Activated naive CD4-positive, alpha-beta T cell (primary cell): Measurements from ENCODE around the gene VGF.
"Not testable (repeated sequence)": the region's sequence is repeated elsewhere in the genome, so short reads cannot be mapped to it uniquely, and the experiment has no call there.

ENCODE experiments used
- DNase-seq, 4 experiments: peaks; one replicate each; lab custom pipeline; 2025; lab: John Stamatoyannopoulos, UW

Gene VGF

DNA sequence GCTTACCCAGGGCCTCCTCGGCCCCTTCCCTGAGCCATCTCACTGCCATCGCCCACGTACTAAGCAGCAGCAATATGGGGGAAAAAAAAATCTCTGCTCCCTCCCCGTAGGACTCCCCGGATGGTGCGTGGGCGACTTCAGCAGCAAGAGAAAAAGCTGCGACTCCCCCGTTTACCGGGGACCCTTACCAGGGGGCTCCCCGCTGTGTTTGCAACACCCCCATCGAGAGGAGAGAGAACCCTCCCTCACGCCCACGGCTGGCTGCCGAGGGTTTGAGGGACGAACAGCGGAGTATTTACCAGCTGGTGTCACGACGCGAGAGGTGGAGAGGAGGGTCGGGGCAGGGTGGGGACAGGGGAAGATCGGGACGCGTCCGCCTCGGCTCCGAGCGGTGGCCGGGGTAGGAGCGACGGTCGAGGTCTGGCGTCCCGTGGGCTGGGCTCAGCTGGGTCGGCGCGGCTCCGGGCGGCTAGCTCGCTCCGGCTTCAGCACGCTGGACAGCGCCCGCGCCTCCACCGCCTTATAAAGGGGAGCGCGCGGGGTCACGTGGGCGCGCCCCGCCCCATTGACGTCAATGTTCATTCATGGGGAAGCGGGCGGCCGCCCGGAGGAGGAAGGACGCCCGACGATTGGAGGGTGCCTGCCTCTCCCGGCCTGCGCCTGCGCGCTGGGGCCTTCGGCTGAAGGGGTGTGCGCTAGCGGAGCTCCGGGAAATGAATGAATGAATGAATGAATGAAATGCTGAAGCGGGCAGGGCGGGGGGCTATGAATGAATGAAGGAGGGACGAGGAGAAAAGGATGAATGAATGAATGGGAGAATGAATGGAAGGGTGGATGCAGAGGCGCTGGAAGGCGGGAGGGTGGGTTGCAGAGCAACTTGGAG is at the start of gene VGF:
TSS of gene VGF (minus strand) at position 495 of the 883 bp plus-strand sequence. CDS start 726 bp downstream, outside the sequence.
- DNase-seq: peak; percentile 61 to 91 (median 86)

DNA sequence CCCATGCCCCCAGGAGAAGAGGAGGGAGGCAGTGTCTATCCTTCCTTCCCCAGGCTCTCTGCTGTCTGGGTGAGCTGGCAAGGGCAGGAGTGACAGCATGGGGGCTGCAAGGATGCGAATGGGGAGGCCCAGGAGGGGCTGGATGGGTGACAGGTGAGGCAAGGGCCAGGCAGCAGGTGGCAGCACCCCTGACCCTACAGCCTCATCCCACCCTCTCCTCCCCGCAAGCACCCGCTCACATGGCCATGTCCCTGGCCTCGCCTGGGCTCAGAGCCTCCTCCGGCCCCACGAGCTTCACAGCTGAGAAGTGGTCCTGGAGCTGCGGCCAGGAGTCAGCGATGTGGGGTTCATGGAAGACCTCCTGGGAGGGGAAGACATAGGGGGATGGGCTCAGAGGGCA is 46.6 kb upstream of the VGF start:
- DNase-seq: no peak

- DNase-seq: no peak
Measured at GRCh38 chr7:101211501-101211900, 46.1 kb upstream of the VGF start.

- no peak for DNase-seq
Measured at GRCh38 chr7:101210143-101210542, 44.8 kb upstream of the VGF start.

- DNase-seq: no peak
Measured at GRCh38 chr7:101208794-101209193, 43.4 kb upstream of the VGF start.

DNA sequence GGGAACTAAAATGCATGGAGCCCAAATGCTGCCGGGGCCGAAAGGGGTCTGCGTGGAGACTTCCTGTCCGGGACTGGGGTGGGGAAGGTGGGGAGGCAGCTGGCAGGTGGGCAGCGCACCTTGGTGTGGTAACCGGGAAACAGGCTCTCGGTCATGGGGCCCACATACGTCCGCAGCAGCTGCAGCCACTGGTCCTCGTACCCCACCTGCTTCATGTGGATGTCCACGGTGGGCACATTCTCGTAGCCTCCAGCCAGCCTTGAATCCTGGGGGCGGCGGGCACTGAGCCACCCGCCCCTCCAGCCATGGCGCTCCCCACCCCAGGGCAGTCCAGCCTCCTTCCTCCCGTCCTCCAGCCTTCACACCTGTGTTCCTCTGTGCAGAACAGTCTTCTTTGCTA is 42.1 kb upstream of the VGF start:
- no peak for DNase-seq

DNA sequence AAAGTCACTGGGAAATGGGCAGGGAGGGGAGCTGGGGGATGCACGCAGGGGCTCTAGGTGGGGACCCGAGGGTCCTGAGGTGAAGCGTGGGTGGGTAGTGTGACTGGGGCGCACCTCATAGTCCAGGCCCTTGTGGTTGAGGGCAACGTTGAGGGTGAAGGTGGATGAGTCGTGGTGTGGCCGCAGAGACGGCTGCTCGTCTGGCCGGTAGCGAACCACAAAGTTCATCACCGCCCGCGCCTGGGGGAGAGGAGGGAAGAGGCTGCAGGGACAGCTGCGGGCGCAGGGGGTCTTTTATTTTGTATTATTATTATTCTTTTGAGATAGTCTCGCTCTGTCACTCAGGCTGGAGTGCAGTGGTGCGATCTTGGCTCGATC is 41.3 kb upstream of the VGF start:
- DNase-seq: no peak

- no peak for DNase-seq
Measured at GRCh38 chr7:101205901-101206664, 40.7 kb upstream of the VGF start.

DNA sequence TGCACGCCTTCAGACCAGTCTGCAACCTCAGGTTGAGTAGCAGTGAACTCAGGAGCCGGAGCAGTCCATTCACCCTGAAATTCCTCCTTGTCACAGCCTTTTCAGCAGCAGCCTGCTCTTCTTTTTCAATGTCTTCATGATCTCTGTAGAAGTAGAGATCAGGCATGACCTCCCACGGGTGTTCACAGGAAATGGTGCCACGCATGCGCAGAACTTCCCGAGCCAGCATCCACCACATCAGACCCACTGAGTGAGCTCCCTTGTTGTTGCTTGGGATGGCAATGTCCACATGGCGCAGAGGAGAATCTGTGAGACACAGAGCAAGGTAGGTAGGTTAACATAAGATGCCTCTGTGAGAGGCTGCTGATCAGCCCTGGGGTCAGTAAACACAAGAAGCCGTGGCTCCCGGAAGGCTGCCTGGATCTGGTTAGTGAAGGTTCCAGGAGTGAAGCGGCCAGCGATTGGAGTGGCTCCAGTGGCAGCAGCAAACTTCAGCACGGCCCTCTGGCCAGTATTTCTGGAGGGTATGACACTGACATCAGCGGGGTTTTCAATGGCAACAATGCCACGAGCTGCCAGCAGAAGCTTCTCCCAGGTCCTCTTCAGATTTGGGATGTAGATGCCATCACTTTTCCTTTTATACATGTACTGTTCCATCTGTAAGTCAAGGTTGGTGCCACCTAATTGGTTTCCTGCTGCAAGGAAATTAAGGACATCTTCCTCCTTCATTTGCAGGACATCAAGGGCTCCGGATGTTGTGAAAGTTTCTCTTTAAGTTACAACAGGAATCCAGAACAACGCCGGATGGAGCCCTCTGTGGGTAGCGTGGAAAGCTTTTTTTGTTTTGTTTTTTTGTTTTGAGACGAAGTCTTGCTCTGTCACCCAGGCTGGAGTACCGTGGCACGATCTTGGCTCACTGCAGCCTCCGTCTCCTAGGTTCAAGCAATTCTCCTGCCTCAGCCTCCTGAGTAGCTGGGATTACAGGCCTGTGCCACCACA is 38.7 kb upstream of the VGF start:
- peak in 1 of 4 experiments; percentile 17 for DNase-seq

GRCh38 chr7:101202603-101202918 is 37.2 kb upstream of the VGF start:
- no peak for DNase-seq

DNA sequence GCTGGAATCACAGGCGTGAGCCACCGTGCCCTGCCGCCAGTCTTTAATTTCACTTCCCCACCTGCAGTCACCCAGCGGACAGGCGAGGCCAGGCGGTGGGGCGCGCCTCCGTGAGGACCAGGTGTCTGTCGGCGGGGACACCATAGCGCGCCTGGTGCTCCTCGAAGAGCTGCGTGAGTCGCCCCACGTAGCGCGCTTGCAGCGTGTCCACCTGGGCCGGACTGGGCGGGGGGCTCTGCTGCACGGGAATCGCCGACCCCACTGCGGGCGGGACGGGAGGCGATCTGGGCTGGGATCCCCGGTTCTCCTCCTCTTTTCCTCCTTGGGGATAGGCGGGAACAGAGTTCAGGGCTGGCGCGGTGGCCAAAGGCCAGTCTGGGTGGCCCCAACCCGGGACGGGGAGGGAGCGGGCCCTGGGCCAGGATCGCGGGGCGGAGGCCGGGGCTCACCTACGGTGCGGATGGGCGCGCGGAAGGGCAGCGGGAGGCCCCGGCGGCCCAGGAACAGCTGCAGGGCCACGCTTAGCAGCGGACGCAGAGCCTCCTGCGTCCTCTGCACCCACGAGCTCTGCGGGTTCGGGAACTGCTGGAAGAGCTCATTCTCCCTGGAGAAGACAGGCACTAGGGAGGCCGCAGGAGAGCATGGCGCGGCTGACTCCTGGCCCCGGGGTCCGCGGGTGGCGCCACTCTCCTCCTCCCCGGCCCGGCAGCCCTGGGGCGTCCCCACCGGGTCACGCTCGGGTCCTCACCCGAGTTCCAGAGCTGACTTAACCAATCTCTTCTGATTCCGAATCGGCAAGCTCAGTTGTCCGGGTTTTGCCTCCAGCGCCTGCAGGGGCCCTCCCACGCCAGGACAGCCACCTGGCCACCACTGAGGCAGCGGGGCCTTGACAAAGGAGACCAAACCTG is 36.6 kb upstream of the VGF start:
- no peak for DNase-seq

- DNase-seq: no peak
Measured at GRCh38 chr7:101200862-101201599, 35.7 kb upstream of the VGF start, which contains the start of gene MOGAT3. TSS of gene MOGAT3 (minus strand) at chr7:101201036. CDS start at chr7:101200854, 182 bp downstream.

- no peak for DNase-seq
Measured at GRCh38 chr7:101200504-101200861, 35.1 kb upstream of the VGF start.

GRCh38 chr7:101199522-101199921 is 34.2 kb upstream of the VGF start:
- DNase-seq: not testable (repeated sequence)

DNA sequence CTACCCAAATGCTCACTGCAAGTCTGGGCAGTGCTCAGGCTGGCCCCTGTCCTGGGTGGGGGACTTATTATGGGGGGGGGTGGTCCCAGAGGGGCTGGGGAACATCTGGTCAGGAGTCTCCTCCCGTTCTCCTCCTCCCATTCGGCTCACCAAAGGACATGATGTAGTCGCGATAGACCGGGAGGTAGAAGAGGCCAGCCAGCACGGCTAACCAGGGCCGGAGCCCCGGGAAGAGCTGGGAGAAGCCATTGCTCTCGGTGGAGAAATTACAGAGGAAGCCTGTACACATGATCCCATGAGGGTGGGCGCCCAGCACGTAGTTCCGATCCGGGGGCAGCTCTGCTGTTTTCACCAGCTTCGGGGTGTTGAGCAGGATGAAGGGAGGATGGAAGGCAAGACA is 33.1 kb upstream of the VGF start:
- DNase-seq: no peak

DNA sequence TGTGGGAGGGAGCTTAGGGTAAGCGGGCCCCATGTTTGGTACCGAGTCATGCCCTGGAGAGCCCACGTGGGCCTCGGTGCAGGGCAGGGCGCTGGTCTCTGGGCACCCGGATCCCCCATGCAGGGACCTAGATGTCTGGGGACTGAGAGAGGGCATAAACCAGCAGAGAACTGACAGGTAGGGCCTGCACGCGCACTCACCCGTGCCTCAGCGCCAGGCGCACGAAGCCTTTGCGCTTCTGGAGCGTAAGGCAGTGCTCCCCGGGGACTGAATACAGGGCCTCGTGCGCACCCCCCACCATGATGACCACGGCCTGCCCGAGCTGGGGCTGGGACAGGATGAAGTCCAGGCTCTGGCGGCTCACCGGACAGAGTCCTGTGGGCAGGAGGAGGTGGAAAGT is 32.6 kb upstream of the VGF start:
- DNase-seq: no peak

- no peak for DNase-seq
Measured at GRCh38 chr7:101195884-101196283, 30.5 kb upstream of the VGF start.

- no peak for DNase-seq
Measured at GRCh38 chr7:101189109-101189508, 23.7 kb upstream of the VGF start.

DNA sequence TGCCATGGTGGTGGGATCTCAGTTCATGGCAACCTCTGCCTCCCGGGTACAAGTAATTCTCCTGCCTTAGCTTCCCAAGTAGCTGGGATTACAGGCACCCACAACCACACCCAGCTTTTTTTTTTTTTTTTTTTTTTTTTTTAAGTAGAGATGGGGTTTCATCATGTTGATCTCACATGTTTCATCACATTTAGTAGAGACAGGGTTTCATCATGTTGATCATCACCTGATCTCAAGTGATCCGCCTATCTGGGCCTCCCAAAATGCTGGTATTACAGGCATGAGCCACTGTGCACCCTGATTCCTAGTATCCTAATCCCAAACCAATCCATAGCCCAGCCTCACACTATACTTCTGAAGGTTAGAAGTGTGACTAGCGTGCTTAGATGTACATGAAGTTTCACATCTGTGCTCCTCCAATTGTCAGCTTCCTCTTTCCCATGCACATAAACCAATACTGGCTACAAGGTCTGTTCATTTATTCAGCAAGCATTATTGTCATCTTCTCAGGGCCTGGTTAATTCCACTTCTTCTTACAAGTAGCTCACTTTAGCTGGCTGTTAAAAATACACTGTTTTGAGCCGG is 21.6 kb upstream of the VGF start:
- DNase-seq: no peak

GRCh38 chr7:101186194-101186593 is 20.8 kb upstream of the VGF start:
- DNase-seq: no peak
